ENCODE results near the gene MAN1A1. TPM values are rescaled to one million over a fixed set of nuclear protein-coding genes. Genes with fewer than 3 reads are reported as not detected.

MAN1A1 gene
- total RNA-seq, 4 donors from 2014 or later: 6.3 to 92.3 (median 22.4) TPM

- H3K36me3 ChIP-seq: no peaks in the 10 kb centered on the region
- peak overlapping the region in 3 of 4 donors; percentile 91 to 96 (median 93) for H3K27ac ChIP-seq
- peaks cover 4 to 82% (median 12%) of the 10 kb centered on the region in 3 donors for H3K4me1 ChIP-seq
- H3K4me3 ChIP-seq: peak overlapping the region in 3 of 4 donors; percentile 72 to 97 (median 96)
- DNase-seq: no peak
- 18 to 28% methylated on average over 1 of the region's 1 CpG for WGBS, 2 donors
- intact Hi-C loops (cut with DNase I): loop anchor here (10.0 kb wide), 1 partner anchor 202 kb away; no protein-coding TSS in a partner anchor
- TF ChIP-seq CTCF (IDR thresholded peaks at IDR 0.05) (no peak), POLR2A (IDR thresholded peaks at IDR 0.05) (no peak)
- H3K27me3 ChIP-seq: peaks cover 0 to 5% (median 0%) of the 10 kb centered on the region in 4 donors
- H3K9me3 ChIP-seq: no peaks in the 10 kb centered on the region
Measured at GRCh38 chr6:119346936-119347335, 2.6 kb downstream of the MAN1A1 start.

DNA sequence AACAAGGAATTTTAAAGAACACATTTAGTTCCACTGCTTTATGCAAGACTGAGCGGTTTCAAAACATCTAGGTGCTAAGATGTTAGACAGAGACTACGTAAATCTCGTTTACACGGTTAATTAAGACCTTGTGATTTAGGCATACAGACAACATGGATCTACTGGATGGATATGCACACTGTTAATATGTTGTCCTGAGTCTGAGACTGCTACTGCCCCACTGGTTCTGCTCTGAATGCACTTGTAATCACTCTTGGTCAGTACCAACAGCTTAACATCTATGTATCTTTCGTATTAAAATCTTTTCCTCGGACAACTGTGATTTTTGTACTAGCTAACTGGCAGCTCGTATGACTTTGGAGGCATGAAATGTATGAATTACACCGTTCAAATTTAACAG is 3.1 kb downstream of the MAN1A1 start:
- Histone ChIP-seq H3K27me3 (peaks cover 0 to 5% (median 0%) of the 10 kb centered on the region in 4 donors), H3K36me3 (no peaks in the 10 kb centered on the region), H3K9me3 (no peaks in the 10 kb centered on the region), H3K4me3 (peak overlapping the region in 3 of 4 donors; percentile 72 to 97 (median 96)), H3K4me1 (peaks cover 4 to 85% (median 12%) of the 10 kb centered on the region in 3 donors), H3K27ac (peak overlapping the region in 3 of 4 donors; percentile 91 to 96 (median 93))
- TF ChIP-seq POLR2A (IDR thresholded peaks at IDR 0.05) (no peak), CTCF (IDR thresholded peaks at IDR 0.05) (no peak)
- intact Hi-C loops (cut with DNase I): loop anchor here (10.0 kb wide), 1 partner anchor 202 kb away; no protein-coding TSS in a partner anchor
- DNase-seq: no peak
- WGBS, 2 donors: 62 to 69% methylated on average over 8 of the region's 8 CpGs

GRCh38 chr6:119345114-119345513 is 4.4 kb downstream of the MAN1A1 start:
- TF ChIP-seq CTCF (IDR thresholded peaks at IDR 0.05) (no peak), POLR2A (IDR thresholded peaks at IDR 0.05) (no peak)
- no peaks in the 10 kb centered on the region for H3K9me3 ChIP-seq
- peak overlapping the region in 2 of 4 donors; percentile 96 to 97 for H3K4me3 ChIP-seq
- DNase-seq: no peak
- 72% methylated on average over 2 of the region's 2 CpGs; no CpG with 5 or more reads in 1 of the 2 donors for WGBS, 2 donors
- intact Hi-C loops (cut with DNase I): loop anchor here (10.0 kb wide), 1 partner anchor 200 kb away; no protein-coding TSS in a partner anchor
- H3K4me1 ChIP-seq: peaks cover 11 to 88% (median 12%) of the 10 kb centered on the region in 3 donors
- H3K36me3 ChIP-seq: no peaks in the 10 kb centered on the region
- H3K27me3 ChIP-seq: peaks cover 0 to 5% (median 0%) of the 10 kb centered on the region in 4 donors
- peak overlapping the region in 1 of 4 donors; percentile 6 for H3K27ac ChIP-seq

DNA sequence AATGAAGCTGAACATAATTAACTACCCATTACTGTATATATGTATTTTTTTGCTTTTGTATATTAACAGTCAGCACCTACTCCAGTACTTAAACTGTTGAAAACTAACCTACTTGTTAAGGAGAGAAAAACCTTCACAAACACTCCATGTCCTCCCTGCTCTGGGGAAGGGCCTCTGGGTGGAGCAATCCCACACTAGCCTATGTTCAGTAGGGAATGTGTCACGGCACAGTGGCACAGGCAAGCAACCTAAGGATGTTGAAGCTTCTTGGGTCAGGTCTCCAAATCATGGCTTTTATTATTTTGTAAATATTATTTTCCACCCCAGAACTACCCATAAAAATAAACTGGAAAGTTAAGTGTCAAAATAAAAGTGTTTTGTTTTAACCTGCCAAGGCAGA is 5.3 kb downstream of the MAN1A1 start:
- Histone ChIP-seq H3K4me3 (peak overlapping the region in 2 of 4 donors; percentile 96 to 97), H3K9me3 (no peaks in the 10 kb centered on the region), H3K4me1 (peaks cover 12 to 95% (median 14%) of the 10 kb centered on the region in 3 donors), H3K27me3 (peaks cover 0 to 5% (median 0%) of the 10 kb centered on the region in 4 donors), H3K27ac (peak overlapping the region in 1 of 4 donors; percentile 6), H3K36me3 (no peaks in the 10 kb centered on the region)
- TF ChIP-seq CTCF (IDR thresholded peaks at IDR 0.05) (no peak), POLR2A (IDR thresholded peaks at IDR 0.05) (no peak)
- WGBS, 2 donors: 67 to 79% methylated on average over 1 of the region's 1 CpG
- no peak for DNase-seq
- intact Hi-C loops (cut with DNase I): loop anchor here (10.0 kb wide), 1 partner anchor 200 kb away; no protein-coding TSS in a partner anchor

- H3K9me3 ChIP-seq: no peaks in the 10 kb centered on the region
- H3K36me3 ChIP-seq: no peaks in the 10 kb centered on the region
- WGBS, 2 donors: 85 to 87% methylated on average over 5 of the region's 5 CpGs
- TF ChIP-seq CTCF (IDR thresholded peaks at IDR 0.05): no peak
- TF ChIP-seq POLR2A (IDR thresholded peaks at IDR 0.05): no peak
- peak overlapping the region in 1 of 4 donors; percentile 6 for H3K27ac ChIP-seq
- intact Hi-C loops (cut with DNase I): loop anchor here (10.0 kb wide), 1 partner anchor 199 kb away; no protein-coding TSS in a partner anchor
- peak overlapping the region in 2 of 4 donors; percentile 5 to 10 for H3K4me3 ChIP-seq
- peaks cover 0 to 2% (median 0%) of the 10 kb centered on the region in 4 donors for H3K27me3 ChIP-seq
- H3K4me1 ChIP-seq: peaks cover 12 to 91% (median 16%) of the 10 kb centered on the region in 3 donors
- no peak for DNase-seq
Measured at GRCh38 chr6:119343573-119344146, 5.9 kb downstream of the MAN1A1 start.

Data from esophagus squamous epithelium (tissue), 5 donors.